Adrenal gland (tissue), 5 donors: ENCODE results near the gene ALDH3B2.
"Not testable (repeated sequence)": the region's sequence is repeated elsewhere in the genome, so short reads cannot be mapped to it uniquely, and the experiment has no call there.

ENCODE experiments used
- CTCF ChIP-seq, 6 experiments: fragments of 450-650 bp in 4 of 6; fragments of 200-600 bp in 2 of 6; sonication (generic) in 1 of 6; IDR thresholded peaks; 1 replicate in 5 of 6; 2 replicates in 1 of 6; pipeline versions ENCODE4 v1.5.1 to v1.8.0; 2016 to 2021; ENCODE audit warnings: antibody characterized with exemption in 6 of 6, mild to moderate bottlenecking in 2 of 6, moderate library complexity in 1 of 6
- POLR2A ChIP-seq, 2 donors: fragments of 450-650 bp; IDR thresholded peaks; one replicate each; pipeline ENCODE4 v1.6.1; 2017; ENCODE audit warnings: antibody characterized with exemption in 2 of 2, mild to moderate bottlenecking in 2 of 2, moderate library complexity in 1 of 2
- donor health status: DM: no; HTN: no; CAD: no.

DNA sequence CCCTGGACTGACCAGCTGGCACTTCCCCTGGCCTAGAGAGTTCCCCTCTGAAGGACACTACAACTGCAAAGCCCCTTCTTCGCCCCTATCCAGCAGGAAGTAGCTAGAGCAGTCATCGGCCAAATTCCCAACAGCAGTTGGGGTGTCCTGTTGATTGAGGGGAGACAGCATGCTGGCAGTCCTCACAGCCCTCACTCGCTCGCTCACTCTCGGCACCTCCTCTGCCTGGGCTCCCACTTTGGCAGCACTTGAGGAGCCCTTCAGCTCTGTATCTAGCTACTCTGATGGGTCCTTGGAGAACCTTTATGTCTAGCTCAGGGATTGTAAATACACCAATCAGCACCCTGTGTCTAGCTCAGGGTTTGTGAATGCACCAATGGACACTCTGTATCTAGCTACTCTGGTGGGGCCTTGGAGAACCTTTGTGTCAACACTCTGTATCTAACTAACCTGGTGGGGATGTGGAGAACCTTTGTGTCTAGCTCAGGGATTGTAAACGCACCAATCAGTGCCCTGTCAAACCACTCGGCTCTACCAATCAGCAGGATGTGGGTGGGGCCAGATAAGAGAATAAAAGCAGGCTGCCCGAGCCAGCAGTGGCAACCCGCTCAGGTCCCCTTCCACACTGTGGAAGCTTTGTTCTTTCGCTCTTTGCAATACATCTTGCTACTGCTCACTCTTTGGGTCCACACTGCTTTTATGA lies 48.1 kb downstream of the ALDH3B2 start:
- TF ChIP-seq CTCF, POLR2A (IDR thresholded peaks at IDR 0.05): not testable (repeated sequence)
